Endothelial cell of umbilical vein (primary cell): ENCODE measurements around the gene VN1R2.
"Not testable (repeated sequence)": the region's sequence is repeated elsewhere in the genome, so short reads cannot be mapped to it uniquely, and the experiment has no call there.

Experiments
- EZH2 ChIP-seq: IDR thresholded peaks from 2 replicates; pipeline ENCODE4 v1.6.1; 2012; ENCODE audit warnings: borderline replicate concordance, low read depth, mild to moderate bottlenecking, moderate library complexity, low read length, inconsistent platforms; ENCODE audit not compliant: severe bottlenecking
- FOS ChIP-seq: IDR thresholded peaks from 2 replicates; pipeline ENCODE4 v1.6.1; 2011; ENCODE audit warnings: mild to moderate bottlenecking, low read length, moderate library complexity, borderline replicate concordance; ENCODE audit not compliant: insufficient read depth
- MYC ChIP-seq: IDR thresholded peaks from one replicate; pipeline ENCODE4 v1.6.1; 2011; ENCODE audit warnings: mild to moderate bottlenecking, low read depth, low read length
- POLR2A ChIP-seq: IDR thresholded peaks from 2 replicates; pipeline ENCODE4 v1.6.1; 2012; ENCODE audit warnings: low read depth, mild to moderate bottlenecking, control low read depth, low read length
- POLR2AphosphoS5 ChIP-seq: IDR thresholded peaks from 2 replicates; pipeline ENCODE4 v1.6.1; 2012; ENCODE audit warnings: low read depth, mild to moderate bottlenecking, control low read depth, low read length, moderate library complexity; ENCODE audit not compliant: insufficient read depth
- TF ChIP-seq, protein P1 (sequence below), 2 donors: IDR thresholded peaks; 1 replicate in 1 of 2; 2 replicates in 1 of 2; pipeline ENCODE4 v1.5.1; 2011; ENCODE audit warnings: low read length in 2 of 2, mild to moderate bottlenecking in 2 of 2, moderate library complexity in 2 of 2, control low read depth in 1 of 2, inconsistent platforms in 1 of 2, low read depth in 1 of 2; ENCODE audit not compliant: insufficient read depth in 1 of 2; ENCODE audit errors: extremely low read depth in 1 of 2
- TF ChIP-seq, protein P2 (sequence below): IDR thresholded peaks from 2 replicates; pipeline ENCODE4 v1.6.1; 2011; ENCODE audit not compliant: insufficient read depth, insufficient read length

DNA sequence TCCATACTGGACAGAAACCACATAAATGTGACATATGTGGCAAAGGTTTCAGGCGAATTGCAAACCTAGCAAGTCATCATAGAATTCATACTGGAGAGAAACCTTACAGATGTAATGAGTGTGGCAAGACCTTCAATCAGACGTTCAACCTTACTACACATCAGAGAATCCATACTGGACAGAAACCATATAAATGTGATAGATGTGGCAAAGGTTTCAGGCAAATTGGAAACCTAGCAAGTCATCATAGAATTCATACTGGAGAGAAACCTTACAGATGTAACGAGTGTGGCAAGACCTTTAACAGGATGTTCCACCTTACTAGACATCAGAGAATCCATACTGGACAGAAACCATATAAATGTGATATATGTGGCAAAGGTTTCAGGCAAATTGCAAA lies 46.5 kb upstream of the VN1R2 start:
- TF ChIP-seq POLR2AphosphoS5, EZH2, MYC, POLR2A, FOS: not testable (repeated sequence)
- TF ChIP-seq, protein P1, sequence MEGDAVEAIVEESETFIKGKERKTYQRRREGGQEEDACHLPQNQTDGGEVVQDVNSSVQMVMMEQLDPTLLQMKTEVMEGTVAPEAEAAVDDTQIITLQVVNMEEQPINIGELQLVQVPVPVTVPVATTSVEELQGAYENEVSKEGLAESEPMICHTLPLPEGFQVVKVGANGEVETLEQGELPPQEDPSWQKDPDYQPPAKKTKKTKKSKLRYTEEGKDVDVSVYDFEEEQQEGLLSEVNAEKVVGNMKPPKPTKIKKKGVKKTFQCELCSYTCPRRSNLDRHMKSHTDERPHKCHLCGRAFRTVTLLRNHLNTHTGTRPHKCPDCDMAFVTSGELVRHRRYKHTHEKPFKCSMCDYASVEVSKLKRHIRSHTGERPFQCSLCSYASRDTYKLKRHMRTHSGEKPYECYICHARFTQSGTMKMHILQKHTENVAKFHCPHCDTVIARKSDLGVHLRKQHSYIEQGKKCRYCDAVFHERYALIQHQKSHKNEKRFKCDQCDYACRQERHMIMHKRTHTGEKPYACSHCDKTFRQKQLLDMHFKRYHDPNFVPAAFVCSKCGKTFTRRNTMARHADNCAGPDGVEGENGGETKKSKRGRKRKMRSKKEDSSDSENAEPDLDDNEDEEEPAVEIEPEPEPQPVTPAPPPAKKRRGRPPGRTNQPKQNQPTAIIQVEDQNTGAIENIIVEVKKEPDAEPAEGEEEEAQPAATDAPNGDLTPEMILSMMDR (IDR thresholded peaks at IDR 0.05; ENCODE audit: extremely low read depth in 1 of 2, insufficient read depth in 1 of 2, low read depth in 1 of 2, low read length in 2 of 2) = not testable (repeated sequence)
- TF ChIP-seq, protein P2, sequence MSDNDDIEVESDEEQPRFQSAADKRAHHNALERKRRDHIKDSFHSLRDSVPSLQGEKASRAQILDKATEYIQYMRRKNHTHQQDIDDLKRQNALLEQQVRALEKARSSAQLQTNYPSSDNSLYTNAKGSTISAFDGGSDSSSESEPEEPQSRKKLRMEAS = not testable (repeated sequence)
